ENCODE measurements around the gene LEPROT. TPM values are rescaled to one million over a fixed set of nuclear protein-coding genes. Genes with fewer than 3 reads are reported as not detected.
A peak's percentile ranks its signal among the peaks of the same experiment; 100 is the strongest.

Gene LEPROT
- total and polyA plus RNA-seq, 7 experiments from 2014 or later = 11.8 to 26.3 (median 24.1) TPM

DNA sequence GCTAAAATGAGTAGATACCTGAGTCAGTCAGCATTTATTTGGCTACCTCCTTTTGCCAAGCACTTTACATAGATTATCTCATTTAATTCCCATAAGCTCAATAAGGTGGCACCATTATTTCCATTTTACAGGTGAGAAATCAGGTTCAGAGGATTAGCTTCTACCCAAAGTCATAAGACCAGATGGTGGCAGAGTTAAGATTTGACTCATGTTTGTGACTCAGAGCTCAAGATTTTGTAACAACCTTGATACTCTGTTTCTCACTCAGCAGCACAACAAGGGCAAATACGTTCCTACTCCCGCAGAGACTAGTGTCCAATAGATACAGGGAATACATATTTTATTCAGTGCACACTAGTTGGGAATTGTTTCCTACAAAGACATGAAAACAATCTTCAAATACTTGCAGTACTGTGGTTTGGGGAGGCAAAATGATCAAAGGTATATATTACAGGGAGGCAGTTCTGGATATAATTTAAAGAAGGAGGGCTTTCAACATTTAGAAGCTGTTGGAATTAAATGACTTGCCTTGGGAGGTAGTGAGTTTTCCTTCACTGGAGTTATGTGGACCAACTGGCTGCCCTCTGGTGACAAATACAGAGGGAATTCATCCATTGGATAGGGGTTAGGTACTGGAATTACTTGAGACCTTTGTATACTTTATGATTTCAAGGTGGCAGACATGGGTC, 3.6 kb downstream of the LEPROT start:
- Histone ChIP-seq H3K36me3 (ENCODE audit: control insufficient read depth in 2 of 3, insufficient read depth in 3 of 3, low read length in 3 of 3) (peaks cover 0 to 20% (median 0%) of the 10 kb centered on the region in 3 experiments), H3K4me1 (ENCODE audit: control insufficient read depth in 2 of 2, insufficient read depth in 2 of 2, low read length in 2 of 2) (peaks cover 0 to 6% of the 10 kb centered on the region in 2 donors), H3K27me3 (ENCODE audit: control insufficient read depth in 2 of 2, insufficient read depth in 2 of 2, low read length in 2 of 2) (no peaks in the 10 kb centered on the region), H3K9me3 (ENCODE audit: control insufficient read depth in 2 of 3, low read length in 3 of 3) (no peaks in the 10 kb centered on the region), H3K27ac (ENCODE audit: low read depth, low read length) (no peak overlapping the region), H3K4me3 (ENCODE audit: low read length) (no peak overlapping the region)
- intact Hi-C loops (cut with micrococcal nuclease) = loop anchor here (5.0 to 10.0 kb wide), 7 partner anchors 547 to 1902 kb away; partner anchors contain the start of genes RAVER2 (in 2 of the 2), EFCAB7 (in 1 of the 2), ITGB3BP (in 1 of the 2) and PGM1 (in 1 of the 2)
- no peak for ATAC-seq
- Mint-ChIP-seq H3K36me3 (peaks cover 12 to 31% (median 15%) of the 10 kb centered on the region in 5 donors), H3K27me3 (no peaks in the 10 kb centered on the region), H3K27ac (peak overlapping the region in 4 of 9 donors; percentile 23 to 61 (median 32)), H3K4me1 (peaks cover 0 to 32% (median 19%) of the 10 kb centered on the region in 7 donors), H3K4me3 (peak overlapping the region in 1 of 10 donors; percentile 61), H3K9me3 (peaks cover 0 to 2% (median 0%) of the 10 kb centered on the region in 11 donors)
- POLR2A ChIA-PET = interaction anchor here (0.6 kb wide), 1 partner anchor 1924 kb away, joined by 3 read pairs; no protein-coding TSS in a partner anchor
- no peak for DNase-seq
- CTCF ChIA-PET = interaction anchor here (0.7 kb wide), 1 partner anchor 259 kb away, joined by 5 read pairs; no protein-coding TSS in a partner anchor

DNA sequence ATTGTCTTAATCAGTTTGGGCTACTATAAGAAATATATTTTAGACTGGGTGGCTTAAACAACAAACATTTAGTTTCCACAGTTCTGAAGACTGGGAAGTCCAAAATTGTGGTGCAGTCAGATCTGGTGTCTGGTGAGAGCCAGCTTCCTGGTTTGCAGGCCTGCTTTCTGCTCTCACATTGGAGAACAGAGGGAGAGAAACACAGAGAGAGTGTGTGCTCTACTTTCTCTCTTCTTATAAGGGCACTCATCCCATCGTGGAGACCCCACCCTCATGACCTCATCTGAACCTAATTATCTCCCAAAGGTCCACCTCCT, 4.1 kb downstream of the LEPROT start:
- peaks cover 0 to 2% (median 0%) of the 10 kb centered on the region in 11 donors for H3K9me3 Mint-ChIP-seq
- intact Hi-C loops (cut with micrococcal nuclease) = loop anchor here (5.0 to 10.0 kb wide), 7 partner anchors 547 to 1902 kb away; partner anchors contain the start of genes RAVER2 (in 2 of the 2), EFCAB7 (in 1 of the 2), ITGB3BP (in 1 of the 2) and PGM1 (in 1 of the 2)
- peaks cover 0 to 31% (median 14%) of the 10 kb centered on the region in 7 donors for H3K4me1 Mint-ChIP-seq
- CTCF ChIA-PET = no interaction called here
- H3K27ac Mint-ChIP-seq = peak overlapping the region in 2 of 9 donors; percentile 32 to 61
- Histone ChIP-seq H3K4me3 (ENCODE audit: low read length) (no peak overlapping the region), H3K27ac (ENCODE audit: low read depth, low read length) (no peak overlapping the region), H3K36me3 (ENCODE audit: control insufficient read depth in 2 of 3, insufficient read depth in 3 of 3, low read length in 3 of 3) (peaks cover 0 to 20% (median 0%) of the 10 kb centered on the region in 3 experiments), H3K27me3 (ENCODE audit: control insufficient read depth in 2 of 2, insufficient read depth in 2 of 2, low read length in 2 of 2) (no peaks in the 10 kb centered on the region), H3K4me1 (ENCODE audit: control insufficient read depth in 2 of 2, insufficient read depth in 2 of 2, low read length in 2 of 2) (peaks cover 0 to 3% of the 10 kb centered on the region in 2 donors), H3K9me3 (ENCODE audit: control insufficient read depth in 2 of 3, low read length in 3 of 3) (no peaks in the 10 kb centered on the region)
- ATAC-seq (no peak), DNase-seq (no peak)
- H3K36me3 Mint-ChIP-seq = peaks cover 12 to 32% (median 15%) of the 10 kb centered on the region in 5 donors
- POLR2A ChIA-PET = interaction anchor here (0.6 kb wide), 1 partner anchor 1924 kb away, joined by 3 read pairs; no protein-coding TSS in a partner anchor
- no peak overlapping the region for H3K4me3 Mint-ChIP-seq
- no peaks in the 10 kb centered on the region for H3K27me3 Mint-ChIP-seq

DNA sequence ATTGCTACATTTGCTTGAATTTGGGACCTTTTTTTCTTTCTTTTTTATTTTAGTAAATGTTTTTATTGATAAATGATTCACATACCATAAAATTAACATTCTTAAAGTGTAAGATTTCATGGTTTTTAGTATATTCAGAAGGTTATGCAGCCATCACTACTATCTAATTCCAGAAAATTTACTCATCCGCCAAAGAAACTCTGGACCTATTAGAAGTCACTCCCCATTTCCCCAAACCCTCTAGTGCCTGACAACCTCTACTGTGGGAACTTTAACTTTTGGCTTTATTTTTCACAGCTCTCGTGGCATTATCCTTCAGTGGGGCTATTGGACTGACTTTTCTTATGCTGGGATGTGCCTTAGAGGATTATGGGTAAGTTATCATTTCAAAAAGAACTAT, 4.5 kb downstream of the LEPROT start:
- no peaks in the 10 kb centered on the region for H3K9me3 ChIP-seq (ENCODE audit: control insufficient read depth in 2 of 3, low read length in 3 of 3)
- Mint-ChIP-seq H3K36me3 (peaks cover 12 to 35% (median 15%) of the 10 kb centered on the region in 5 donors), H3K4me3 (no peak overlapping the region), H3K27me3 (no peaks in the 10 kb centered on the region), H3K9me3 (peaks cover 0 to 2% (median 0%) of the 10 kb centered on the region in 11 donors), H3K4me1 (peaks cover 0 to 31% (median 10%) of the 10 kb centered on the region in 7 donors), H3K27ac (no peak overlapping the region)
- CTCF ChIA-PET = no interaction called here
- H3K27me3 ChIP-seq (ENCODE audit: control insufficient read depth in 2 of 2, insufficient read depth in 2 of 2, low read length in 2 of 2) = no peaks in the 10 kb centered on the region
- peaks cover 0 to 3% of the 10 kb centered on the region in 2 donors for H3K4me1 ChIP-seq (ENCODE audit: control insufficient read depth in 2 of 2, insufficient read depth in 2 of 2, low read length in 2 of 2)
- POLR2A ChIA-PET = no interaction called here
- no peak for ATAC-seq
- intact Hi-C loops (cut with micrococcal nuclease) = loop anchor here (10.0 kb wide), 3 partner anchors 680 to 1630 kb away; partner anchors contain the start of genes RAVER2 (in 1 of the 2) and SLC35D1 (in 1 of the 2)
- H3K27ac ChIP-seq (ENCODE audit: low read depth, low read length) = no peak overlapping the region
- peaks cover 0 to 20% (median 0%) of the 10 kb centered on the region in 3 experiments for H3K36me3 ChIP-seq (ENCODE audit: control insufficient read depth in 2 of 3, insufficient read depth in 3 of 3, low read length in 3 of 3)
- no peak overlapping the region for H3K4me3 ChIP-seq (ENCODE audit: low read length)
- no peak for DNase-seq

DNA sequence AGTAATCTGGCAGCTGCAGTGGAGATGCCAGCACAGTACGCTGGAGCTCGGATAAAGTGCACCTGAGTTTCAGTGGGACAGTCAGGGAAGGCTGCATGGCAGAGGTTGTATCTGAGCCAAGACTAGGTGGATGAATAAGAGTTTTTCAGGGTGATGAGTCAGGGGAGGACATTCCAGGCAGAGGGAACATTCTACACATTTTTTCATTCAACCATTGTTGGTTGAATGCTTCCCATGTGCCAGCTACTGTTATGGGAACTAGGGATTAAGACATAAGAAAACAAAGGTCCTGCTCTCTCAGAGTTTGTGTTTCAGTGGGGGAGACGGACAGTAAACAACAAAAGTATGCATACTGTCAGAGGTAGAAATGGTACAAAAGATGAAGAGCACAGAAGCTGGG, 5.2 kb downstream of the LEPROT start:
- peaks cover 0 to 2% (median 0%) of the 10 kb centered on the region in 11 donors for H3K9me3 Mint-ChIP-seq
- POLR2A ChIA-PET = no interaction called here
- peaks cover 12 to 35% (median 15%) of the 10 kb centered on the region in 5 donors for H3K36me3 Mint-ChIP-seq
- intact Hi-C loops (cut with micrococcal nuclease) = loop anchor here (10.0 kb wide), 3 partner anchors 681 to 1629 kb away; partner anchors contain the start of genes RAVER2 (in 1 of the 2) and SLC35D1 (in 1 of the 2)
- peaks cover 0 to 17% (median 0%) of the 10 kb centered on the region in 3 experiments for H3K36me3 ChIP-seq (ENCODE audit: control insufficient read depth in 2 of 3, insufficient read depth in 3 of 3, low read length in 3 of 3)
- CTCF ChIA-PET = no interaction called here
- H3K4me3 Mint-ChIP-seq = no peak overlapping the region
- H3K4me3 ChIP-seq (ENCODE audit: low read length) = no peak overlapping the region
- DNase-seq (no peak), ATAC-seq (no peak)
- H3K27ac Mint-ChIP-seq = no peak overlapping the region
- peaks cover 0 to 3% of the 10 kb centered on the region in 2 donors for H3K4me1 ChIP-seq (ENCODE audit: control insufficient read depth in 2 of 2, insufficient read depth in 2 of 2, low read length in 2 of 2)
- H3K9me3 ChIP-seq (ENCODE audit: control insufficient read depth in 2 of 3, low read length in 3 of 3) = no peaks in the 10 kb centered on the region
- no peaks in the 10 kb centered on the region for H3K27me3 ChIP-seq (ENCODE audit: control insufficient read depth in 2 of 2, insufficient read depth in 2 of 2, low read length in 2 of 2)
- peaks cover 0 to 31% (median 9%) of the 10 kb centered on the region in 7 donors for H3K4me1 Mint-ChIP-seq
- no peak overlapping the region for H3K27ac ChIP-seq (ENCODE audit: low read depth, low read length)
- no peaks in the 10 kb centered on the region for H3K27me3 Mint-ChIP-seq

DNA sequence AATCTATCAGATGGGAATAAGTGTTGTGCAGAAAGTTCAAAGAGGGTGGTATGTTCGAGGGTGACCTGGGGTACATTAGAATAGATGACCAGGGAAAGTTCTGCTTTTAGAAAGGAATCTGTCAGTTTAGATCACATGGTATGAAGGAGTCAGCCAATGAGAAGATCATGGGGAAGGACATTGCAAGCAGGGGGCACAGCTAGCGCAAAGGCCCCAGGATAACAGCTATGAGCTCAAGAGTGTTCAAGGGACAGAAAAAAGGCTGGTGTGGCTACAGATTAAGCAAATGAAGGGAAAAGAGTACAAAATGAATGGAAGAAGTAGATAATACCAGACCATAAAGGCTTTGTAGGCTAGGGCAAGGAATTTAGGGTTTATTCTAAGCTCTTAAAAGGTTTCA, 8.6 kb downstream of the LEPROT start:
- CTCF ChIA-PET = interaction anchor here (0.7 to 1.5 kb wide), 4 partner anchors 9 to 258 kb away, joined by 3 to 5 read pairs (median 3); partner anchors contain the start of genes LEPR and LEPROT
- H3K4me1 ChIP-seq (ENCODE audit: control insufficient read depth in 2 of 2, insufficient read depth in 2 of 2, low read length in 2 of 2) = no peaks in the 10 kb centered on the region
- H3K9me3 Mint-ChIP-seq = no peaks in the 10 kb centered on the region
- no peaks in the 10 kb centered on the region for H3K27me3 Mint-ChIP-seq
- peaks cover 12 to 36% (median 25%) of the 10 kb centered on the region in 5 donors for H3K36me3 Mint-ChIP-seq
- intact Hi-C loops (cut with micrococcal nuclease) = loop anchor here (10.0 kb wide), 3 partner anchors 684 to 1626 kb away; partner anchors contain the start of genes RAVER2 (in 1 of the 2) and SLC35D1 (in 1 of the 2)
- DNase-seq (no peak), ATAC-seq (no peak)
- POLR2A ChIA-PET = interaction anchor here (0.5 kb wide), 1 partner anchor 889 kb away, joined by 3 read pairs; no protein-coding TSS in a partner anchor
- peaks cover 0 to 42% (median 7%) of the 10 kb centered on the region in 7 donors for H3K4me1 Mint-ChIP-seq
- no peaks in the 10 kb centered on the region for H3K9me3 ChIP-seq (ENCODE audit: control insufficient read depth in 2 of 3, low read length in 3 of 3)
- H3K4me3 Mint-ChIP-seq = no peak overlapping the region
- peak overlapping the region in 1 of 9 donors; percentile 0 for H3K27ac Mint-ChIP-seq
- no peaks in the 10 kb centered on the region for H3K27me3 ChIP-seq (ENCODE audit: control insufficient read depth in 2 of 2, insufficient read depth in 2 of 2, low read length in 2 of 2)
- no peak overlapping the region for H3K4me3 ChIP-seq (ENCODE audit: low read length)
- H3K36me3 ChIP-seq (ENCODE audit: control insufficient read depth in 2 of 3, insufficient read depth in 3 of 3, low read length in 3 of 3) = peaks cover 0 to 23% (median 0%) of the 10 kb centered on the region in 3 experiments
- H3K27ac ChIP-seq (ENCODE audit: low read depth, low read length) = no peak overlapping the region

DNA sequence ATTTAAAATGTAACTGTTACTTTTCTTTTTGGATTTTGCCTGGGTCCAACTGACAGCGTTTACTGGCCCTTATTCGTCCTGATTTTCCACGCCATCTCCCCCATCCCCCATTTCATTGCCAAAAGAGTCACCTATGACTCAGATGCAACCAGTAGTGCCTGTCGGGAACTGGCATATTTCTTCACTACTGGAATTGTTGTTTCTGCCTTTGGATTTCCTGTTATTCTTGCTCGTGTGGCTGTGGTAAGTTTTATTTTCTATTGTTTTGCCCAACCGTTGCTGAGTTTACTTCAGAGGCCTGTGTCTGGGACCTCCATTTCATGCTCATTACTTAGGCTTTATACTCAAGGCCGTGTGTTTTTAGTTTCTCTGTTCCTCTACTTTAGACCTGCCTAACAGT, 9.3 kb downstream of the LEPROT start:
- intact Hi-C loops (cut with micrococcal nuclease) = loop anchor here (1.0 to 10.0 kb wide), 8 partner anchors 10 to 1625 kb away; partner anchors contain the start of genes LEPR (in 1 of the 2), LEPROT (in 1 of the 2), RAVER2 (in 1 of the 2) and SLC35D1 (in 1 of the 2)
- Mint-ChIP-seq H3K27me3 (no peaks in the 10 kb centered on the region), H3K9me3 (no peaks in the 10 kb centered on the region), H3K4me3 (no peak overlapping the region), H3K27ac (no peak overlapping the region), H3K36me3 (peaks cover 12 to 36% (median 25%) of the 10 kb centered on the region in 5 donors), H3K4me1 (peaks cover 0 to 35% (median 4%) of the 10 kb centered on the region in 7 donors)
- H3K4me3 ChIP-seq (ENCODE audit: low read length) = no peak overlapping the region
- no peaks in the 10 kb centered on the region for H3K4me1 ChIP-seq (ENCODE audit: control insufficient read depth in 2 of 2, insufficient read depth in 2 of 2, low read length in 2 of 2)
- peaks cover 0 to 23% (median 0%) of the 10 kb centered on the region in 3 experiments for H3K36me3 ChIP-seq (ENCODE audit: control insufficient read depth in 2 of 3, insufficient read depth in 3 of 3, low read length in 3 of 3)
- CTCF ChIA-PET = interaction anchor here (0.8 to 1.5 kb wide), 4 partner anchors 9 to 258 kb away, joined by 3 to 5 read pairs (median 4); no protein-coding TSS in a partner anchor
- H3K27ac ChIP-seq (ENCODE audit: low read depth, low read length) = no peak overlapping the region
- POLR2A ChIA-PET = interaction anchor here (0.5 kb wide), 1 partner anchor 890 kb away, joined by 3 read pairs; no protein-coding TSS in a partner anchor
- DNase-seq (no peak), ATAC-seq (no peak)
- H3K27me3 ChIP-seq (ENCODE audit: control insufficient read depth in 2 of 2, insufficient read depth in 2 of 2, low read length in 2 of 2) = no peaks in the 10 kb centered on the region
- H3K9me3 ChIP-seq (ENCODE audit: control insufficient read depth in 2 of 3, low read length in 3 of 3) = no peaks in the 10 kb centered on the region
